Prostate gland (tissue), 2 donors: ENCODE data around the gene OPRM1.

Experiments used
- CTCF ChIP-seq, 4 experiments: fragments of 200-600 bp in 2 of 4; fragments of 450-650 bp in 2 of 4; sonication (generic) in 2 of 4; IDR thresholded peaks; 1 replicate in 3 of 4; 2 replicates in 1 of 4; pipeline ENCODE4 v1.5.1; 2016 to 2019; ENCODE audit warnings: antibody characterized with exemption in 4 of 4, mild to moderate bottlenecking in 2 of 4, moderate library complexity in 2 of 4
- POLR2A ChIP-seq: fragments of 450-650 bp; IDR thresholded peaks from one replicate; pipeline ENCODE4 v1.6.1; 2016; ENCODE audit warnings: antibody characterized with exemption, mild to moderate bottlenecking
- POLR2AphosphoS5 ChIP-seq: sonication (generic); formaldehyde crosslinking; IDR thresholded peaks from one replicate; pipeline ENCODE4 v1.6.1; 2017; ENCODE audit warnings: antibody characterized with exemption

GRCh38 chr6:154095571-154095970, 56.5 kb downstream of the OPRM1 start:
- no peak for TF ChIP-seq POLR2A
- no peak for TF ChIP-seq CTCF (IDR thresholded peaks at IDR 0.05)
- no peak for TF ChIP-seq POLR2AphosphoS5
